SK-N-SH (cell line): Measurements from ENCODE around the gene PARD3B. TPM values are rescaled to one million over a fixed set of nuclear protein-coding genes. Genes with fewer than 3 reads are reported as not detected.
A peak's percentile ranks its signal among the peaks of the same experiment; 100 is the strongest.

Experiments used
- CTCF ChIA-PET: fragments of 300-600, 350-600 bp; formaldehyde crosslinking; extraction: SDS; loops from one replicate; lab custom pipeline; 2021; lab: Yijun Ruan, JAX
- POLR2A ChIA-PET: fragments of 350-600 bp; sonication (Branson Sonifier 250); formaldehyde crosslinking; extraction: SDS; loops from one replicate; lab custom pipeline; 2020; ENCODE audit warnings: antibody characterized with exemption, inconsistent platforms; lab: Yijun Ruan, JAX
- DNase-seq: peaks from one replicate; pipeline ENCODE4 v3.0.0; 2012
- H2AFZ ChIP-seq: fragments of 200-600 bp; sonication (generic); 2 replicates; pipeline ENCODE4 v1.8.1; 2016; ENCODE audit warnings: antibody characterized with exemption, mild to moderate bottlenecking, low read depth
- H3F3A ChIP-seq: fragments of 200-600 bp; sonication (generic); replicated peaks from 2 replicates; pipeline ENCODE3; 2016; ENCODE audit warnings: antibody characterized with exemption, mild to moderate bottlenecking; ENCODE audit not compliant: insufficient read depth
- H3K27ac ChIP-seq, 2 experiments: fragments of 200-500 bp in 1 of 2; fragments of 200-600 bp in 1 of 2; sonication (Bioruptor generic) in 1 of 2; sonication (generic), shearing (Covaris generic) in 1 of 2; 2 replicates each; pipeline versions ENCODE4 v1.5.1 to v1.6.1; 2014 to 2016; ENCODE audit warnings: low read depth in 2 of 2, inconsistent platforms in 1 of 2, low read length in 1 of 2, mild to moderate bottlenecking in 1 of 2, mixed read lengths in 1 of 2
- H3K27me3 ChIP-seq: fragments of 200-600 bp; sonication (generic), shearing (Covaris generic); 2 replicates; pipeline ENCODE4 v1.6.1; 2016; ENCODE audit warnings: mixed run types; ENCODE audit not compliant: insufficient read depth
- H3K36me3 ChIP-seq, 2 experiments: fragments of 200-500 bp in 1 of 2; fragments of 200-600 bp in 1 of 2; sonication (Bioruptor generic) in 1 of 2; sonication (generic) in 1 of 2; replicated peaks in 1 of 2; 2 replicates each; pipeline versions ENCODE3 to v1.5.1; 2014 to 2016; ENCODE audit warnings: low read length in 1 of 2, mild to moderate bottlenecking in 1 of 2; ENCODE audit not compliant: insufficient read depth in 2 of 2, control insufficient read depth in 1 of 2
- H3K4me1 ChIP-seq, 2 experiments: fragments of 200-500 bp in 1 of 2; fragments of 200-600 bp in 1 of 2; sonication (Bioruptor generic) in 1 of 2; sonication (generic), shearing (Covaris generic) in 1 of 2; 2 replicates each; pipeline versions ENCODE4 v1.5.1 to v1.6.1; 2014 to 2016; ENCODE audit warnings: low read depth in 1 of 2, low read length in 1 of 2, mixed run types in 1 of 2; ENCODE audit not compliant: insufficient read depth in 2 of 2, control insufficient read depth in 1 of 2
- H3K4me2 ChIP-seq: fragments of 200-600 bp; sonication (generic), shearing (Covaris generic); 2 replicates; pipeline ENCODE4 v1.6.1; 2017; ENCODE audit warnings: mixed run types
- H3K4me3 ChIP-seq, 2 experiments: fragments of 200-500 bp in 1 of 2; fragments of 200-600 bp in 1 of 2; sonication (Bioruptor generic) in 1 of 2; sonication (generic), shearing (Covaris generic) in 1 of 2; 2 replicates each; pipeline versions ENCODE4 v1.5.1 to v1.8.1; 2014 to 2016; ENCODE audit warnings: low read depth in 2 of 2, inconsistent platforms in 1 of 2, low read length in 1 of 2, mild to moderate bottlenecking in 1 of 2, mixed read lengths in 1 of 2, moderate library complexity in 1 of 2
- H3K79me2 ChIP-seq: fragments of 200-600 bp; sonication (generic); 2 replicates; pipeline ENCODE4 v1.8.1; 2017; ENCODE audit warnings: mild to moderate bottlenecking; ENCODE audit not compliant: insufficient read depth
- H3K9ac ChIP-seq: fragments of 200-600 bp; sonication (generic); 2 replicates; pipeline ENCODE4 v1.6.1; 2017; ENCODE audit warnings: mixed run types
- H3K9me2 ChIP-seq: fragments of 200-600 bp; sonication (generic); 2 replicates; pipeline ENCODE4 v1.6.1; 2017; ENCODE audit warnings: mixed run types
- H3K9me3 ChIP-seq: fragments of 200-600 bp; sonication (generic); 2 replicates; pipeline ENCODE4 v1.6.1; 2017; ENCODE audit warnings: mixed run types, mild to moderate bottlenecking, moderate library complexity
- H4K20me1 ChIP-seq: fragments of 200-600 bp; sonication (generic); 2 replicates; pipeline ENCODE4 v1.6.1; 2017; ENCODE audit warnings: mild to moderate bottlenecking, mixed run types; ENCODE audit not compliant: insufficient read depth
- PBX3 ChIP-seq: IDR thresholded peaks from 2 replicates; pipeline ENCODE4; 2012
- RAD21 ChIP-seq: IDR thresholded peaks from 2 replicates; pipeline ENCODE4 v1.6.1; 2012; ENCODE audit warnings: mild to moderate bottlenecking, low read length
- RXRA ChIP-seq: IDR thresholded peaks from 2 replicates; pipeline ENCODE4 v1.4.0; 2012; ENCODE audit warnings: low read depth, mild to moderate bottlenecking, borderline replicate concordance
- SIN3A ChIP-seq: IDR thresholded peaks from 2 replicates; pipeline ENCODE4 v1.6.1; 2012; ENCODE audit warnings: low read depth, mild to moderate bottlenecking, low read length, moderate library complexity, borderline replicate concordance
- WGBS: methylation state at CpG from one replicate; pipeline ENCODE4 v1.1.6; 2017; ENCODE audit warnings: low lambda C conversion rate; 5-methylcytosine and 5-hydroxymethylcytosine counted together
- polyA plus RNA-seq, 3 experiments: library from polyadenylated mRNA; depleted of rRNA; stranded (reverse); fragments of >200 nt; gene quantifications; 2 replicates each; pipeline ENCODE4 v1.2.3, GENCODE V29; 2012
- TF ChIP-seq, protein P1 (sequence below): IDR thresholded peaks from 2 replicates; pipeline ENCODE4 v1.6.1; 2012; ENCODE audit warnings: mild to moderate bottlenecking, low read depth, low read length, moderate library complexity

The PARD3B gene
- polyA plus RNA-seq, 1 of the 3 experiments (the other 2 are of a cell fraction): 0.87 TPM

DNA sequence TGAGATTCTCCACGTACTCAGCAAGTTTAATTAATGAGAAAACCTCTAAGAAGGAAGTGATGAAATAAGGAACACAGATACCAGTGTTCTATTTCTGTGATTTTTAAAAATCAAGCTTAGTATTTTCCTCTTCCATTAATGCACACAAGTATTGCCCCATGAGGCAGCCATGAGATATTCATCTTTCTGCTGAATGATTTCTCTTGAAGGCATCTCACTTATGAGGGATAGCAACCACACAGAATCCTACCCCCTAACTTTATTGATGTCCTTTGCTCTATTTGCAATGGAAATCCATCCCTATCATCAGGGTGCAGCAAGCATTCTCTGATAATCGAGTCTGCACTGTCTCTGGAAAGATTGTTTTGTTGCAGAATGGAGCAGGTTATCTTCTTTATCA lies 893.0 kb downstream of the PARD3B start (continued):
- TF ChIP-seq, protein P1, sequence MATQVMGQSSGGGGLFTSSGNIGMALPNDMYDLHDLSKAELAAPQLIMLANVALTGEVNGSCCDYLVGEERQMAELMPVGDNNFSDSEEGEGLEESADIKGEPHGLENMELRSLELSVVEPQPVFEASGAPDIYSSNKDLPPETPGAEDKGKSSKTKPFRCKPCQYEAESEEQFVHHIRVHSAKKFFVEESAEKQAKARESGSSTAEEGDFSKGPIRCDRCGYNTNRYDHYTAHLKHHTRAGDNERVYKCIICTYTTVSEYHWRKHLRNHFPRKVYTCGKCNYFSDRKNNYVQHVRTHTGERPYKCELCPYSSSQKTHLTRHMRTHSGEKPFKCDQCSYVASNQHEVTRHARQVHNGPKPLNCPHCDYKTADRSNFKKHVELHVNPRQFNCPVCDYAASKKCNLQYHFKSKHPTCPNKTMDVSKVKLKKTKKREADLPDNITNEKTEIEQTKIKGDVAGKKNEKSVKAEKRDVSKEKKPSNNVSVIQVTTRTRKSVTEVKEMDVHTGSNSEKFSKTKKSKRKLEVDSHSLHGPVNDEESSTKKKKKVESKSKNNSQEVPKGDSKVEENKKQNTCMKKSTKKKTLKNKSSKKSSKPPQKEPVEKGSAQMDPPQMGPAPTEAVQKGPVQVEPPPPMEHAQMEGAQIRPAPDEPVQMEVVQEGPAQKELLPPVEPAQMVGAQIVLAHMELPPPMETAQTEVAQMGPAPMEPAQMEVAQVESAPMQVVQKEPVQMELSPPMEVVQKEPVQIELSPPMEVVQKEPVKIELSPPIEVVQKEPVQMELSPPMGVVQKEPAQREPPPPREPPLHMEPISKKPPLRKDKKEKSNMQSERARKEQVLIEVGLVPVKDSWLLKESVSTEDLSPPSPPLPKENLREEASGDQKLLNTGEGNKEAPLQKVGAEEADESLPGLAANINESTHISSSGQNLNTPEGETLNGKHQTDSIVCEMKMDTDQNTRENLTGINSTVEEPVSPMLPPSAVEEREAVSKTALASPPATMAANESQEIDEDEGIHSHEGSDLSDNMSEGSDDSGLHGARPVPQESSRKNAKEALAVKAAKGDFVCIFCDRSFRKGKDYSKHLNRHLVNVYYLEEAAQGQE: no peak
- peak; percentile 38; the same call in 1 of the 2 replicates for TF ChIP-seq PBX3
- no peak for TF ChIP-seq RXRA
- no peak for TF ChIP-seq RAD21

DNA sequence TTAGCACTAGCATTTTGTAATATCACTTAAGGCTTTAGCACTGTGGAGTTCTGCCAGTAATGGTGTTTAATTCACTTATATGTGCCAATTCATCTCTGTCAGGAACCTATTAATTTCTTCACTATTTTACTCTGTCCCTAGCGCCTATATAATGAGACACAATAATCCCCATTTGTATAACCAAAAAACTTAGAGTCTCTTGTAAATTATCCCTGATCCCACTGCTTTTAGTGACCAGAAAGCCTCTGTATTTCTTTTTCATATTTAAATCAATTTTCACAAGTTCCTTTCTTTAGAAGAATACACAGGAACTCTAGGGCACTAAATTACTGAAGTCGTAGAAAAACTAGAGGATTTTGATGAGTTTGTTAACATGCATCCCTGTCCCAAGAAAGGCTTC lies 894.3 kb downstream of the PARD3B start:
- H3F3A ChIP-seq: no peaks in the 10 kb centered on the region
- no peak for DNase-seq
- ChIA-PET POLR2A (no interaction called here), CTCF (no interaction called here)
- H3K9me3 ChIP-seq: no peaks in the 10 kb centered on the region
- no peaks in the 10 kb centered on the region; a peak in 2 of 4 replicates for H3K4me1 ChIP-seq
- no peaks in the 10 kb centered on the region for H3K27me3 ChIP-seq
- no peaks in the 10 kb centered on the region for H4K20me1 ChIP-seq
- no peak overlapping the region for H3K9ac ChIP-seq
- H3K4me3 ChIP-seq: no peak overlapping the region
- H3K9me2 ChIP-seq: no peaks in the 10 kb centered on the region
- no peak overlapping the region for H3K4me2 ChIP-seq
- 85% methylated on average over 2 of the region's 2 CpGs for WGBS
- no peak overlapping the region for H3K27ac ChIP-seq
- no peaks in the 10 kb centered on the region for H3K36me3 ChIP-seq
- no peak overlapping the region for H2AFZ ChIP-seq
- no peaks in the 10 kb centered on the region for H3K79me2 ChIP-seq
- TF ChIP-seq, protein P1: no peak
- TF ChIP-seq RXRA (no peak), SIN3A (no peak)
